A549 (cell line): Measurements from ENCODE around the gene CRISPLD2. TPM values are rescaled to one million over a fixed set of nuclear protein-coding genes. Genes with fewer than 3 reads are reported as not detected.

ENCODE experiments used
- ATAC-seq, 2 experiments: fragments of 200-7000 bp in 1 of 2; fragments of >200 bp in 1 of 2; cut with Nextera tagmentation in 1 of 2; cut with Tn5 transposase in 1 of 2; 3 replicates each; pipeline versions ENCODE4 v1.8.0 to v1.9.1; 2018 to 2020; ENCODE audit warnings: mild to moderate bottlenecking in 1 of 2, moderate library complexity in 1 of 2
- CTCF ChIA-PET: fragments of 300-600 bp; sonication (Branson Sonifier 250); formaldehyde crosslinking; extraction: SDS; loops from one replicate; lab custom pipeline; 2021; ENCODE audit warnings: antibody characterized with exemption, inconsistent platforms; lab: Yijun Ruan, JAX
- POLR2A ChIA-PET: fragments of 350-600 bp; formaldehyde crosslinking; extraction: SDS; loops from one replicate; lab custom pipeline; 2021; ENCODE audit warnings: antibody characterized with exemption, inconsistent platforms; lab: Yijun Ruan, JAX
- DNase-seq, 2 experiments: peaks; one replicate each; pipeline versions ENCODE4 v3.0.0 to v3.0.0-alpha.2; 2011 to 2016; ENCODE audit warnings: low read depth in 1 of 2, low spot score in 1 of 2
- FAIRE-seq: peaks from 2 replicates; lab custom pipeline; 2011; peaks lifted over from hg19 to GRCh38; lab: Jason Lieb, UNC
- H3K27ac ChIP-seq, 2 experiments: fragments of >200 bp; sonication (Bioruptor Twin); formaldehyde crosslinking; 3 replicates each; pipeline ENCODE4 v1.5.1; 2016 to 2017
- H3K4me1 ChIP-seq: fragments of >200 bp; sonication (Bioruptor Twin); formaldehyde crosslinking; 3 replicates; pipeline ENCODE4 v1.6.1; 2016
- H3K4me2 ChIP-seq: fragments of >200 bp; sonication (Bioruptor Twin); formaldehyde crosslinking; 3 replicates; pipeline ENCODE4 v1.6.1; 2016
- H3K4me3 ChIP-seq: fragments of >200 bp; sonication (Bioruptor Twin); formaldehyde crosslinking; 3 replicates; pipeline ENCODE4 v1.5.1; 2016
- H3K9me3 ChIP-seq: fragments of >200 bp; sonication (Bioruptor Twin); formaldehyde crosslinking; 3 replicates; pipeline ENCODE4 v1.6.1; 2016
- BCL3 ChIP-seq: fragments of >200 bp; sonication (Bioruptor Twin); formaldehyde crosslinking; IDR thresholded peaks from 3 replicates; pipeline ENCODE4 v1.6.1; 2016
- CBX2 ChIP-seq: fragments of 200-600 bp; sonication (generic); IDR thresholded peaks from 2 replicates; pipeline ENCODE4 v1.6.1; 2016; ENCODE audit warnings: low read depth, mild to moderate bottlenecking, borderline replicate concordance
- CBX8 ChIP-seq: fragments of 200-600 bp; sonication (generic); IDR thresholded peaks from 2 replicates; pipeline ENCODE4 v1.6.1; 2016
- EHF ChIP-seq: fragments of 250-450 bp; sonication (Bioruptor Pico); IDR thresholded peaks from 2 replicates; pipeline ENCODE4 v1.5.0; 2020; ENCODE audit warnings: mild to moderate bottlenecking
- EP300 ChIP-seq, 2 experiments: fragments of >200 bp; sonication (Bioruptor Twin); formaldehyde crosslinking; IDR thresholded peaks; 2 replicates in 1 of 2; 3 replicates in 1 of 2; pipeline ENCODE4 v1.6.1; 2016 to 2017
- FOSL2 ChIP-seq, 2 experiments: fragments of 450-650 bp in 1 of 2; fragments of >200 bp in 1 of 2; sonication (Bioruptor Twin) in 1 of 2; formaldehyde crosslinking; IDR thresholded peaks; 2 replicates each; pipeline versions ENCODE4 v1.5.0 to v1.6.1; 2016 to 2020; ENCODE audit warnings: mild to moderate bottlenecking in 1 of 2, moderate library complexity in 1 of 2
- FOXS1 ChIP-seq: fragments of 250-450 bp; sonication (Bioruptor Pico); IDR thresholded peaks from 2 replicates; pipeline ENCODE4 v1.5.0; 2020; ENCODE audit warnings: mild to moderate bottlenecking, moderate library complexity
- HOXA7 ChIP-seq: fragments of 250-450 bp; sonication (Bioruptor Pico); IDR thresholded peaks from 2 replicates; pipeline ENCODE4 v1.5.0; 2020; ENCODE audit warnings: mild to moderate bottlenecking, moderate library complexity
- HOXB13 ChIP-seq: fragments of 250-450 bp; sonication (Bioruptor Pico); IDR thresholded peaks from 2 replicates; pipeline ENCODE4 v1.5.0; 2020; ENCODE audit warnings: low read depth, mild to moderate bottlenecking, moderate library complexity
- HOXB5 ChIP-seq: fragments of 250-450 bp; sonication (Bioruptor Pico); IDR thresholded peaks from 2 replicates; pipeline ENCODE4 v1.5.0; 2020; ENCODE audit warnings: mild to moderate bottlenecking, moderate library complexity
- NPAS2 ChIP-seq: fragments of 250-450 bp; sonication (Bioruptor Pico); IDR thresholded peaks from 2 replicates; pipeline ENCODE4 v1.8.0; 2022; ENCODE audit warnings: mild to moderate bottlenecking, moderate library complexity, borderline replicate concordance
- PBX3 ChIP-seq: IDR thresholded peaks from 2 replicates; pipeline ENCODE4 v1.6.1; 2012
- PHF8 ChIP-seq: fragments of 200-600 bp; sonication (generic); IDR thresholded peaks from 2 replicates; pipeline ENCODE4 v1.6.1; 2016; ENCODE audit warnings: low read depth, mild to moderate bottlenecking, antibody characterized with exemption, moderate library complexity, borderline replicate concordance
- POLR2A ChIP-seq: IDR thresholded peaks from 2 replicates; pipeline ENCODE4 v1.6.1; 2012; ENCODE audit warnings: mild to moderate bottlenecking, low read length
- RCOR1 ChIP-seq: fragments of 150-350 bp; IDR thresholded peaks from 2 replicates; pipeline ENCODE4 v1.6.1; 2014; ENCODE audit warnings: antibody characterized with exemption, low read length, low read depth
- SMC3 ChIP-seq: fragments of >200 bp; sonication (Bioruptor Twin); formaldehyde crosslinking; IDR thresholded peaks from 3 replicates; pipeline ENCODE4 v1.6.1; 2018; ENCODE audit warnings: inconsistent platforms
- TP53 ChIP-seq: fragments of 250-450 bp; sonication (Bioruptor Pico); IDR thresholded peaks from 2 replicates; pipeline ENCODE4 v1.5.0; 2021; ENCODE audit warnings: mild to moderate bottlenecking, moderate library complexity
- ZFP36 ChIP-seq: fragments of 450-650 bp; IDR thresholded peaks from 2 replicates; pipeline ENCODE4 v1.6.1; 2014; ENCODE audit warnings: borderline replicate concordance; ENCODE audit not compliant: partially characterized antibody
- ZSCAN20 ChIP-seq: fragments of 250-450 bp; sonication (Bioruptor Pico); IDR thresholded peaks from 2 replicates; pipeline ENCODE4 v1.8.0; 2022; ENCODE audit warnings: mild to moderate bottlenecking, moderate library complexity
- WGBS: methylation state at CpG from one replicate; pipeline ENCODE4 v1.1.6; 2017; ENCODE audit errors: missing lambda C conversion rate; 5-methylcytosine and 5-hydroxymethylcytosine counted together
- polyA plus RNA-seq, 4 experiments: library from polyadenylated mRNA; depleted of rRNA in 3 of 4; stranded (reverse); fragments of >200 nt; fragmentation: RNase III in 1 of 4; extraction: RNeasy Plus Mini Kit Qiagen cat#74134 plus additional on column Dnase treatment in 1 of 4; gene quantifications; 2 replicates in 3 of 4; 3 replicates in 1 of 4; pipeline ENCODE4 v1.2.3, GENCODE V29; 2011 to 2017
- TF ChIP-seq, protein P1 (sequence below): IDR thresholded peaks from 2 replicates; pipeline ENCODE4 v1.6.1; 2012; ENCODE audit warnings: low read depth, borderline replicate concordance
- TF ChIP-seq, protein P2 (sequence below): IDR thresholded peaks from 2 replicates; pipeline ENCODE4 v1.6.1; 2012

Gene CRISPLD2
- polyA plus RNA-seq, 2 of the 4 experiments (the other 2 are of a cell fraction), result 0.85 to 1.6 TPM

GRCh38 chr16:84838383-84838948 is 18.7 kb downstream of the CRISPLD2 start:
- peak overlapping the region; percentile 55 for H3K4me2 ChIP-seq
- peaks cover 43% of the 10 kb centered on the region for H3K4me1 ChIP-seq
- H3K4me3 ChIP-seq, result no peak overlapping the region
- peak overlapping the region; percentile 49 to 79 for H3K27ac ChIP-seq
- DNase-seq (no peak), ATAC-seq (no peak; a peak in 1 of 6 replicates), FAIRE-seq (no peak)
- no peaks in the 10 kb centered on the region for H3K9me3 ChIP-seq
- CTCF ChIA-PET, result interaction anchor here (1.0 to 2.3 kb wide), 7 partner anchors 13 to 133 kb away, joined by 3 to 8 read pairs (median 3); no protein-coding TSS in a partner anchor
- no peak for TF ChIP-seq TP53 (CRISPR knock-in tag)
- POLR2A ChIA-PET, result interaction anchor here (1.9 kb wide), 1 partner anchor 19 kb away, joined by 7 read pairs; the partner anchor contains the start of gene CRISPLD2
- 74% methylated on average over 9 of the region's 19 CpGs for WGBS

GRCh38 chr16:84839054-84839453 is 19.3 kb downstream of the CRISPLD2 start:
- no peak for TF ChIP-seq PBX3
- TF ChIP-seq, protein P1, sequence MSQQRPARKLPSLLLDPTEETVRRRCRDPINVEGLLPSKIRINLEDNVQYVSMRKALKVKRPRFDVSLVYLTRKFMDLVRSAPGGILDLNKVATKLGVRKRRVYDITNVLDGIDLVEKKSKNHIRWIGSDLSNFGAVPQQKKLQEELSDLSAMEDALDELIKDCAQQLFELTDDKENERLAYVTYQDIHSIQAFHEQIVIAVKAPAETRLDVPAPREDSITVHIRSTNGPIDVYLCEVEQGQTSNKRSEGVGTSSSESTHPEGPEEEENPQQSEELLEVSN, result 0 out of 2 replicates have a peak, but pooled peaks have one; percentile 20
- no peak for TF ChIP-seq CBX2
- no peak for TF ChIP-seq FOSL2 (IDR thresholded peaks at IDR 0.05)
- TF ChIP-seq FOSL2 (CRISPR knock-in tag; IDR thresholded peaks at IDR 0.05), result peak; percentile 35; the same call in 1 of the 2 replicates
- TF ChIP-seq, protein P2, sequence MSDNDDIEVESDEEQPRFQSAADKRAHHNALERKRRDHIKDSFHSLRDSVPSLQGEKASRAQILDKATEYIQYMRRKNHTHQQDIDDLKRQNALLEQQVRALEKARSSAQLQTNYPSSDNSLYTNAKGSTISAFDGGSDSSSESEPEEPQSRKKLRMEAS, result peak; percentile 38; the same call in 1 of the 2 replicates
- DNase-seq (no peak), ATAC-seq (peak; percentile 9 to 46; a peak in 3 of 6 replicates), FAIRE-seq (no peak)
- H3K9me3 ChIP-seq, result no peaks in the 10 kb centered on the region
- peak overlapping the region; percentile 55; the same call in 2 of the 3 replicates for H3K4me2 ChIP-seq
- POLR2A ChIA-PET, result interaction anchor here (1.2 to 1.9 kb wide), 2 partner anchors 12 to 19 kb away, joined by 4 to 7 read pairs; partner anchors contain the start of gene CRISPLD2
- H3K4me1 ChIP-seq, result peaks cover 43% of the 10 kb centered on the region
- 45% methylated on average over 5 of the region's 7 CpGs for WGBS
- no peak overlapping the region for H3K4me3 ChIP-seq
- H3K27ac ChIP-seq, result peak overlapping the region; percentile 49 to 79
- CTCF ChIA-PET, result interaction anchor here (0.8 to 2.3 kb wide), 9 partner anchors 13 to 132 kb away, joined by 3 to 8 read pairs (median 3); no protein-coding TSS in a partner anchor

DNA sequence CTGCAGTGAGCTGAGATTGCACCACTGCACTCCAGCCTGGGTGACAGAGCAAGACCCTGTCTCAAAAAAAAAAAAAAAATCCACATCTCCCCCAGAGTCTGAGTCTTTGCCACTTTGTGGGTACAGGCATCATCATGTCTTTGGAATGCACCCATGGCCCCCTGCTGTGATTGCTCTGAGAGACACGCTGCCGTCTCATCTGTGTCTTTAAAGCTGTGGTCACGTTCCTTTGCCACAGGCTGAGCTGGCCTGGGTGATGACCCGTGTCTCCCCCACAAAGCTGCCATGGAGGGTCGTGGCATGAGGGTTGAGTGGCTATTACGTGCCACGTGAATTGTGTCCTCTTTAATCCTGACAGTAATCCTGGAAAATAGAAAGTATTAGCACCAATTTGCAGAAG is 20.2 kb downstream of the CRISPLD2 start:
- DNase-seq (peak; percentile 37 to 58), FAIRE-seq (no peak), ATAC-seq (peak in 1 of 2 experiments; percentile 8; a peak in 1 of 6 replicates)
- Histone ChIP-seq H3K9me3 (no peaks in the 10 kb centered on the region), H3K4me1 (peaks cover 43% of the 10 kb centered on the region), H3K4me2 (peak overlapping the region; percentile 55), H3K27ac (peak overlapping the region; percentile 49 to 79; a peak in 5 of 6 replicates), H3K4me3 (no peak overlapping the region)
- POLR2A ChIA-PET, result interaction anchor here (1.2 to 1.9 kb wide), 2 partner anchors 11 to 20 kb away, joined by 4 to 7 read pairs; partner anchors contain the start of gene CRISPLD2
- CTCF ChIA-PET, result interaction anchor here (0.6 to 2.3 kb wide), 6 partner anchors 11 to 274 kb away, joined by 3 to 6 read pairs (median 4); no protein-coding TSS in a partner anchor
- 10% methylated on average over 7 of the region's 7 CpGs for WGBS
- TF ChIP-seq BCL3, result no peak
- TF ChIP-seq HOXB5, result no peak
- TF ChIP-seq EP300 (IDR thresholded peaks at IDR 0.05), result peak in 1 of 2 experiments; percentile 44; a peak in 1 of 5 replicates
- 0 out of 2 replicates have a peak, but pooled peaks have one; percentile 10 for TF ChIP-seq FOSL2 (IDR thresholded peaks at IDR 0.05)
- TF ChIP-seq FOSL2 (CRISPR knock-in tag; IDR thresholded peaks at IDR 0.05), result no peak

DNA sequence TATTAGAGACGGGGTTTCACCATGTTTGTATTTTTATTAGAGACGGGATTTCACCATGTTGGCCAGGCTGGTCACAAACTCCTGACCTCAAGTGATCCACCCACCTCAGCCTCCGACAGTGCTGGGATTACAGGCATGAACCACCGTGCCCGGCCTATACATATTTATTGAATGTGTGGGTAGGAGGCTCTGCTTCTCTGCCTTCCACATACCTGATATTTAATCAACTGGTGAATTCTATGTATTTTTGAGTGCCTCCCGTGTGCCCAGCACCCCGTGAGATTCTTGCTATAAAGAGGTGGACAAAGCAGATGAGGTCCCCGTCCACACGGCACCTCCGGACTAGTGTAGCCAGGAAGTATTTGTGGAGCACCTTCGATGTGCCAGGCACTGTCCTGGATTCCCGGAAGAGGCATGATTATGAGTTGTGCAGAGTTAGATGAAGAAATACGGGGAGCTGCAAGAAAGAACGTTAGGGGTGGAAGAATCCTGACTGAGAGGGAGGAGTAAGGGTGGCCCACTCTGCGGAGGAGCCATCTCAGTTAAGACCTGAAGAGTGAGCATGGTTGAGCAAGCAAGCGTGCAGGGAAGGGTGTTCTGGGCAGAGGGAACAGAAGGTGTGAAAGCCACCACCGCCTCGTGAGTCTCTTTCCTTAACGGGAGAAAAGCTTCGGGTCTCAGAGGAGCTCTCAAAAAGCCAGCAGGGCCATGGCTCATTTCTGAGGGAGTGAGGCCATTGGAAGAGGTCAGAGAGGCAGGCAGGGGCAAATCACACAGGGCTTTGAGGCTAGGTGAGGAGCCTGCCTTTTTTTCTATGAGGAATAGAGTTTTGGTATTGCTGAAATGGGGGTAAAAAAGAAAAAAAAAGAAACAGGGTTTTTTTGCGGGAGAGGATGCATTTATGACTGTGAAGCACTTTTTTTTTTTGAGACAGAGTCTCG is 21.2 kb downstream of the CRISPLD2 start:
- 85% methylated on average over 22 of the region's 22 CpGs for WGBS
- Histone ChIP-seq H3K4me2 (no peak overlapping the region), H3K4me1 (peaks cover 42% of the 10 kb centered on the region), H3K4me3 (no peak overlapping the region), H3K27ac (peak overlapping the region; percentile 49 to 76; a peak in 5 of 6 replicates), H3K9me3 (no peaks in the 10 kb centered on the region)
- ChIA-PET POLR2A (no interaction called here), CTCF (interaction anchor here (0.6 to 1.7 kb wide), 5 partner anchors 10 to 317 kb away, joined by 3 to 6 read pairs (median 3); no protein-coding TSS in a partner anchor)
- FAIRE-seq, result no peak
- no peak for DNase-seq
- no peak for ATAC-seq
- TF ChIP-seq CBX8, result no peak
- TF ChIP-seq NPAS2 (CRISPR knock-in tag), result no peak
- TF ChIP-seq FOXS1 (CRISPR knock-in tag), result no peak
- no peak for TF ChIP-seq HOXB13 (CRISPR knock-in tag)
- TF ChIP-seq PHF8, result no peak
- no peak for TF ChIP-seq EHF (CRISPR knock-in tag)
- TF ChIP-seq BCL3, result no peak
- no peak for TF ChIP-seq TP53 (CRISPR knock-in tag)
- no peak for TF ChIP-seq POLR2A
- TF ChIP-seq ZSCAN20 (CRISPR knock-in tag), result no peak
- no peak for TF ChIP-seq ZFP36
- TF ChIP-seq RCOR1, result no peak
- no peak for TF ChIP-seq SMC3
- no peak for TF ChIP-seq HOXA7 (CRISPR knock-in tag)
